OCI-LY1 (cell line): ENCODE measurements around the gene SMYD2.
A peak's percentile ranks its signal among the peaks of the same experiment; 100 is the strongest.

Experiments used
- H2AFZ ChIP-seq: fragments of 200-600 bp; sonication (generic), shearing (Covaris generic); 2 replicates; pipeline ENCODE4 v1.6.0; 2014; ENCODE audit warnings: antibody characterized with exemption, mild to moderate bottlenecking, low read length
- H3F3A ChIP-seq: fragments of 200-600 bp; sonication (generic), shearing (Covaris generic); 2 replicates; pipeline ENCODE4 v1.6.0; 2014; ENCODE audit warnings: mild to moderate bottlenecking, antibody characterized with exemption, low read length, moderate library complexity; ENCODE audit not compliant: insufficient read depth
- H3K27ac ChIP-seq: fragments of 200-600 bp; sonication (generic); 2 replicates; pipeline ENCODE4 v1.5.1; 2014; ENCODE audit warnings: low read length, mixed run types, mild to moderate bottlenecking, low read depth; ENCODE audit not compliant: poor library complexity, severe bottlenecking
- H3K27me3 ChIP-seq: fragments of 200-600 bp; sonication (generic); 2 replicates; pipeline ENCODE4 v1.6.0; 2014; ENCODE audit warnings: antibody characterized with exemption, mild to moderate bottlenecking, low read length, moderate library complexity; ENCODE audit not compliant: insufficient read depth
- H3K36me3 ChIP-seq: fragments of 200-600 bp; sonication (generic); 2 replicates; pipeline ENCODE4 v1.6.1; 2014; ENCODE audit warnings: mild to moderate bottlenecking, antibody characterized with exemption, low read length, moderate library complexity, mixed read lengths; ENCODE audit not compliant: insufficient read depth
- H3K4me1 ChIP-seq: fragments of 200-600 bp; sonication (generic); 2 replicates; pipeline ENCODE4 v1.5.1; 2014; ENCODE audit warnings: mild to moderate bottlenecking, low read length, moderate library complexity; ENCODE audit not compliant: insufficient read depth, severe bottlenecking
- H3K4me2 ChIP-seq: fragments of 200-600 bp; sonication (generic), shearing (Covaris generic); 2 replicates; pipeline ENCODE4 v1.6.1; 2014; ENCODE audit warnings: low read length
- H3K4me3 ChIP-seq: fragments of 200-600 bp; sonication (generic); 2 replicates; pipeline ENCODE4 v1.5.1; 2014; ENCODE audit warnings: low read length, low read depth, mild to moderate bottlenecking, mixed read lengths; ENCODE audit not compliant: poor library complexity, severe bottlenecking
- H3K79me2 ChIP-seq: fragments of 200-600 bp; shearing (Covaris generic); 2 replicates; pipeline ENCODE4 v1.6.1; 2016; ENCODE audit warnings: mixed run types, low read length, mixed read lengths; ENCODE audit not compliant: insufficient read depth
- H3K9ac ChIP-seq: fragments of 200-600 bp; sonication (generic), shearing (Covaris generic); 2 replicates; pipeline ENCODE4 v1.6.1; 2014; ENCODE audit warnings: mild to moderate bottlenecking, low read length, mixed read lengths
- H3K9me2 ChIP-seq: fragments of 200-600 bp; sonication (generic), shearing (Covaris generic); 2 replicates; pipeline ENCODE4 v1.6.1; 2014; ENCODE audit warnings: low read depth, mild to moderate bottlenecking, low read length, mixed read lengths
- H3K9me3 ChIP-seq: fragments of 200-600 bp; shearing (Covaris generic); 2 replicates; pipeline ENCODE4 v1.6.1; 2014; ENCODE audit warnings: low read length, mixed read lengths
- H4K20me1 ChIP-seq: fragments of 200-600 bp; sonication (generic), shearing (Covaris generic); 2 replicates; pipeline ENCODE4 v1.6.0; 2016; ENCODE audit warnings: mild to moderate bottlenecking, low read length; ENCODE audit not compliant: insufficient read depth
- EZH2 ChIP-seq: fragments of 200-600 bp; sonication (generic), shearing (Covaris generic); IDR thresholded peaks from 2 replicates; pipeline ENCODE4 v1.8.0; 2017; ENCODE audit warnings: borderline replicate concordance, mixed run types, mild to moderate bottlenecking, antibody characterized with exemption, low read length, moderate library complexity, mixed read lengths
- TF ChIP-seq, protein P1 (sequence below): fragments of 200-600 bp; sonication (generic), shearing (Covaris generic); IDR thresholded peaks from 2 replicates; pipeline ENCODE4 v1.5.1; 2017; ENCODE audit warnings: mild to moderate bottlenecking, antibody characterized with exemption, low read length, moderate library complexity, mixed read lengths

Gene SMYD2

DNA sequence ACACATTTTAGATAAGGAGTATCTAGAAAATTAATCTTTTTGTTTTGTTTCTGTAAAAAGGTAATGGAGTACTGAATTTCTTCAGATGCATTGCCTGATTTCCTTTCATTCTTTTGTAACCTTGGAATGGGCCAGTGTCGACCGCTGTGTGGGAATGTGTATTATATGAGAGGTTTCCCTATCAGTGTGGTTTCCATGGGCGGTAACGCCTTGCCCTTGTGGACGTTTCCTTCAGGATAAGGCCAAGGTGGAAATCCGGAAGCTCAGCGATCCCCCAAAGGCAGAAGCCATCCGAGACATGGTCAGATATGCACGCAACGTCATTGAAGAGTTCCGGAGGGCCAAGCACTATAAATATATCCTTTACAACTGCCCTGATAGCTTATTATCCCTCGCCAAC, 49.8 kb downstream of the SMYD2 start:
- peaks cover 15% of the 10 kb centered on the region for H3K4me1 ChIP-seq
- no peak overlapping the region for H3K4me2 ChIP-seq
- no peak overlapping the region for H2AFZ ChIP-seq
- no peaks in the 10 kb centered on the region for H3F3A ChIP-seq
- no peak overlapping the region for H3K4me3 ChIP-seq
- TF ChIP-seq, protein P1, sequence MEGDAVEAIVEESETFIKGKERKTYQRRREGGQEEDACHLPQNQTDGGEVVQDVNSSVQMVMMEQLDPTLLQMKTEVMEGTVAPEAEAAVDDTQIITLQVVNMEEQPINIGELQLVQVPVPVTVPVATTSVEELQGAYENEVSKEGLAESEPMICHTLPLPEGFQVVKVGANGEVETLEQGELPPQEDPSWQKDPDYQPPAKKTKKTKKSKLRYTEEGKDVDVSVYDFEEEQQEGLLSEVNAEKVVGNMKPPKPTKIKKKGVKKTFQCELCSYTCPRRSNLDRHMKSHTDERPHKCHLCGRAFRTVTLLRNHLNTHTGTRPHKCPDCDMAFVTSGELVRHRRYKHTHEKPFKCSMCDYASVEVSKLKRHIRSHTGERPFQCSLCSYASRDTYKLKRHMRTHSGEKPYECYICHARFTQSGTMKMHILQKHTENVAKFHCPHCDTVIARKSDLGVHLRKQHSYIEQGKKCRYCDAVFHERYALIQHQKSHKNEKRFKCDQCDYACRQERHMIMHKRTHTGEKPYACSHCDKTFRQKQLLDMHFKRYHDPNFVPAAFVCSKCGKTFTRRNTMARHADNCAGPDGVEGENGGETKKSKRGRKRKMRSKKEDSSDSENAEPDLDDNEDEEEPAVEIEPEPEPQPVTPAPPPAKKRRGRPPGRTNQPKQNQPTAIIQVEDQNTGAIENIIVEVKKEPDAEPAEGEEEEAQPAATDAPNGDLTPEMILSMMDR, result no peak
- no peak for TF ChIP-seq EZH2
- H3K9me2 ChIP-seq, result no peaks in the 10 kb centered on the region
- no peaks in the 10 kb centered on the region for H3K36me3 ChIP-seq
- no peaks in the 10 kb centered on the region for H3K79me2 ChIP-seq
- H3K27ac ChIP-seq, result no peak overlapping the region
- H3K9ac ChIP-seq, result no peak overlapping the region
- no peaks in the 10 kb centered on the region for H3K9me3 ChIP-seq
- H3K27me3 ChIP-seq, result no peaks in the 10 kb centered on the region
- no peaks in the 10 kb centered on the region for H4K20me1 ChIP-seq

DNA sequence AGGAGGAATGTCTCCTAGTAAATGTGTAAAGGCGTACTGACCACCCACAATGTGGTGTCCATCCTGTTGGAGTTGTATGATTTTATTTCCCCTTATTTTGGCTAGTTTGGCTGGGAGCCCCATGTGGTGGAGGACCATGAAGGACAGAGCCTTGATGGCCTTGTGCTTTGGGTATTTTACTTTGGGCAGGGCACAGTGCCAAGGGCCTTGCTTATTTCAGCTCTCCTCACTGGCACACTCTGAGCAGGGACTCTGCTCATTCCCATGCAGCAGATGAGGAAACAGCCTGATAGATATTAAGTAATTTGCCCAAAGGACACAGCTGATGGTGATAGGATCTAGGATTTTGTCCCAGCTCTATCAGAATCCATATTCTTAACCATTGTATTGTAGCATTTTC, 50.2 kb downstream of the SMYD2 start:
- Histone ChIP-seq H4K20me1 (no peaks in the 10 kb centered on the region), H3K9me2 (no peaks in the 10 kb centered on the region), H3K4me3 (no peak overlapping the region), H3K9ac (no peak overlapping the region), H3K27ac (no peak overlapping the region), H3K4me1 (peaks cover 14% of the 10 kb centered on the region), H3K36me3 (no peaks in the 10 kb centered on the region), H3F3A (no peaks in the 10 kb centered on the region), H3K9me3 (no peaks in the 10 kb centered on the region), H3K79me2 (no peaks in the 10 kb centered on the region), H3K4me2 (no peak overlapping the region), H3K27me3 (no peaks in the 10 kb centered on the region), H2AFZ (no peak overlapping the region)
- TF ChIP-seq, protein P1, result no peak
- no peak for TF ChIP-seq EZH2

DNA sequence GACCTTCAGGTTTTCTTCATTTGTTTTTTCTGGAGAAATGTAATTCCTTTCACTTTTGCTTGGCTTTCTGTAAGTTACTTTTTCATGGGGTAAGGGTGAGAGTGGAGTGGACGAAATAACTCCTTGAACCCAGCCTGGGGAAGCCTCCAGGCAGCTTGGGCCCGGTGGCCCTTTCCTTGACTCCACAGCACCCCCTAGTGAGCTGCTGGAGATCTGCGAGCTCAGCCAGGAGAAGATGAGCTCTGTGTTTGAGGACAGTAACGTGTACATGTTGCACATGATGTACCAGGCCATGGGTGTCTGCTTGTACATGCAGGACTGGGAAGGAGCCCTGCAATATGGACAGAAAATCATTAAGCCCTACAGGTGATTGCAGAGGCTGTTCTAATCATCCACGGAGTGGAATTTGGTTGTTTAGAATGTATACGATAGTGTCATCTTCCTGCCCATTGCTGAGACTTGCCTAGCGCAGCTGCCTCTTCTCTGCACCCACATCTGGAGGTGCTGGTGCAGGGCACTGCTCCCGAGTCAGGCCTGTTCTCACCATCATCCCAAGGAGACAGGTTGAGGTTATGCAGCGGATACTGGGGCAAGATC, 51.0 kb downstream of the SMYD2 start:
- H3K9me3 ChIP-seq, result no peaks in the 10 kb centered on the region
- no peak overlapping the region for H3K4me2 ChIP-seq
- no peak overlapping the region for H3K4me3 ChIP-seq
- H3K79me2 ChIP-seq, result no peaks in the 10 kb centered on the region
- H3K4me1 ChIP-seq, result peaks cover 7% of the 10 kb centered on the region
- TF ChIP-seq, protein P1, result peak; percentile 87
- TF ChIP-seq EZH2, result no peak
- no peak overlapping the region for H3K9ac ChIP-seq
- no peaks in the 10 kb centered on the region for H4K20me1 ChIP-seq
- no peaks in the 10 kb centered on the region for H3F3A ChIP-seq
- no peak overlapping the region for H2AFZ ChIP-seq
- no peaks in the 10 kb centered on the region for H3K27me3 ChIP-seq
- H3K36me3 ChIP-seq, result no peaks in the 10 kb centered on the region
- no peaks in the 10 kb centered on the region for H3K9me2 ChIP-seq
- H3K27ac ChIP-seq, result no peak overlapping the region
